Neural cell (in vitro differentiated cells): ENCODE results near the gene FBXO24.

Experiments used
- CTCF ChIP-seq: fragments of 450-650 bp; IDR thresholded peaks from 2 replicates; pipeline ENCODE4 v1.5.1; 2014; ENCODE audit warnings: antibody characterized with exemption, mild to moderate bottlenecking, moderate library complexity; ENCODE audit not compliant: poor library complexity, severe bottlenecking
- EZH2 ChIP-seq: fragments of 200-600, 300-800 bp; shearing (Covaris generic), sonication (generic); IDR thresholded peaks from 2 replicates; pipeline ENCODE4 v1.6.1; 2014; ENCODE audit warnings: antibody characterized with exemption, low read length, borderline replicate concordance, mild to moderate bottlenecking; ENCODE audit not compliant: insufficient read depth, poor library complexity, severe bottlenecking
- REST ChIP-seq: IDR thresholded peaks from 2 replicates; pipeline ENCODE4 v1.6.1; 2012; ENCODE audit warnings: borderline replicate concordance

DNA sequence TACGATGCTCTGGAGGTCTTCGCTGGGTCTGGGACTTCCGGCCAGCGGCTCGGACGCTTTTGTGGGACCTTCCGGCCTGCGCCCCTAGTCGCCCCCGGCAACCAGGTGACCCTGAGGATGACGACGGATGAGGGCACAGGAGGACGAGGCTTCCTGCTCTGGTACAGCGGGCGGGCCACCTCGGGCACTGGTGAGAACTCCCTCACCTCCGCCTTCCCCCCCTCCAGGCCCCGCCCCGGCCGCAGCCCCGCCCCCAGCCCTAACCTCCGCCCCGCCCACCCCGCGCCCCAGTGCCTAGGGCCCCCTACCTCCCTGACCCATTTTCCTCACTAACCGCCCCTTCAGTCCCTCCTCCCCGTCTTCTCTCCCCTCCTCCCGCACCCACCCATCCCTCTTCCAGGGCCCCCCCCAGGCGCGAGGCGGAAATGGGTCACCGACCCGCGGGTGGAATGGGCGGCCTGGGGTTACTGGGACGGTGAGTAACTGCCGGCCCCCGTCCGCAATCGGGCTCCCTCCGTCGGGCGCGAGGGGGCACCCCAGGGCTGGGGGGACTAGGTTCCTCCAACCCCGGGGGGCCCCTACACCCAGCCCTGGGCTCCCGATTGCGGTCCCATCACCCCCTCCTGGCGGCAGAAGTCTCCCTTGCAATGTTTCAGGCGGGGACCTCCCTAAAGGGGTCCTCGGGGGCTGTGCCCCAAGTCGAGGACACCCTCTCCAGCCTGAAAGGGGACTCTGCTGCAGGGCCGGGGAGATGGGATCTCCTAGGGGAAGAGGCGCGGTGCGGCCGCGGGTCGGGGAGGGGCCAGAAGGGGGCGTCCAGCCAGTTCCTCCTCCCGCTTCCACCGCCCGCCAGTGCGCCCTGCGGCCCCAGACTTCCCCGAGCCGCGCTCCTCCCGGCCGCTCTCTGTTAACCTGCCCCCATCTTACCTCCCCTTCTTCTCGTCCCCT, 18.2 kb downstream of the FBXO24 start:
- peak; percentile 47 for TF ChIP-seq CTCF
- no peak for TF ChIP-seq EZH2
- no peak for TF ChIP-seq REST
